Activated CD4-positive, alpha-beta T cell treated with anti-CD3 and anti-CD28 coated beads for 48 hours (primary cell): ENCODE measurements around the gene PHTF2.

Experiments
- DNase-seq: peaks from one replicate; pipeline ENCODE4 v3.0.0-alpha.2; 2020

Gene PHTF2

DNA sequence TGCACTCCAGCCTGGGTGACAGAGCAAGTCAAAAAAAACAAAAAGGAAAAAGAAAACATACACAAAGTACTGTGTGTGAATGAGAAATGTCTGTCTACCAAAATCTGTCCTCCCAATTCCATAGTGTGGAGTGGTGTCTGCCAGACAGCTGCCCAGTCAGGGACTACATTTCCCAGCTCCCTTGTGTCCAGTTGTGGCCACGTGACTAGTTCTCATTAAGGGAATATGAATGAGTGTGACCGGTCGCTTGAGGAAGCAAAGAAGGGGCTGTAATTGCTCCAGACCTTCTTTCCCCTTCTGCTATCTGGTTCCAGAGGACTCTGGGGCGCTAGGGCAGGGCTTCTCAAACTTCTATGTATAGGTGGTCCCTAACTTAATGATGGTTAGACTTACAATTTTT, 204.1 kb downstream of the PHTF2 start:
- DNase-seq: no peak

DNA sequence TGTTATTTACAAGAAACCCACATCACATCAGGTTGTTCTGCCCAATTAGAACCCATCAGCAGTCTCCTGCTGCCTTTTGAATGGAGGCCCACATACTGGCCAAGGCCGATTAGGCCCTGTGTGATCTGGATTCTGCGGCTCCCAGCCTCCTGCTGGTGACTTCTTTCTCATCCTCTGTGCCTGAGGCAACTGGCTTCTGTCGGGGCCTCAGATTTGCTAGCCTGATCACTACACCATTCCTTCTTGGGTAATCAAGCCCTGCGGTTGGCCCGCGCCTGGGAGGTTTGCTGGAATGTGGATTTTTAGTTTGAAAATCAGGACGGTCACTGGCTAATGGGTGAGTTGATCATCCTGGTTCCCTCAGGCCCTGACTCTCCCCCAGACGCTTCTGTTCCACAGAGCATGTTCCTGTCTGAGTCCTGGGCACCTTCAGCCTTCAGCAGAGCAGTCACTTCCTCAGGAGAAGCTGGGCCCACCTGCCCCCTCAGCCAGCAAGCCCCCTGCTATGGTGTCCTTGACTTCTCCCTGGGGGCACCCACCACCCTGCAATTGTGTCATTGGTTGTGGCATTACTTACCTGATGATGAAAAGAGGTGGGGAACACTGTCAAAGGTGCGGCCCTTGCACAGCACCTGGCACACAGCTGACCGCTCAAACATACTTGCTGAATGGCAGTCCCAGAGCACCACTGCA, 207.6 kb downstream of the PHTF2 start:
- DNase-seq: no peak
